NCI-H2171 treated with DMSO at 0.1 percent for 48 hours (cell line): ENCODE measurements around the gene ARHGEF28.

Experiments used
- DNase-seq: peaks from one replicate; lab custom pipeline; 2025; lab: John Stamatoyannopoulos, UW

ARHGEF28 gene

DNA sequence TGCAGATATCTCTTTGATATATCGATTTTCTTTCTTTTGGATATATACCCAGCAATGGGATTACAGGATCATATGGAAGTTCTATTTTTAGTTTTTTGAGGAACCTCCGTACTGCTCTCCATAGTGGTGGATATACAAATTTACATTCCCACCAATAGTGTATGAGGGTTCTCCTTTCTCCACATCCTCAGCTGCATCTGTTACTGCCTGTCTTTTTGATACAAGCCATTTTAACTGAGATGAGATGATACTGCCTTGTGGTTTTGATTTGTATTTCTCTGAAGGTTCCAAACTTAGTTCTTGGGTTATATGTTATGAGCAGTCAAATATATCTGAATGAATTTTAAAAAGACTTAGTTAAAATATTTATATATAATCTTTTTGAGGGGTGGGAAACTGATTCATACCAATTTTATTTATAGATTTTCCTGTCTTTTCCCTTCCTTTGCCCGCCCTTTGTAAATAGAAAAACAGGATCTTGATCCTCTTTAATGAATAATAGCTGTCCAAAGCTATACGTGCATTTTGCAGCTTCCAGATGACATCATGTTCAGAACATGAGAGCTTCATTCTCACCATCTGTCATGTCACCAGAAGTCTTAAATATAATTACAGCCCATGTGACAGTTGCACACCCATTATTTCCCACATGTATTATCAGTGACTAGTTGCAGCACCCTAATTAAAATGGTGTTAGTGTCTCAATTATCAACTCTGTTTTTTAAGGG lies 6.2 kb upstream of the ARHGEF28 start:
- peak; percentile 84 for DNase-seq

DNA sequence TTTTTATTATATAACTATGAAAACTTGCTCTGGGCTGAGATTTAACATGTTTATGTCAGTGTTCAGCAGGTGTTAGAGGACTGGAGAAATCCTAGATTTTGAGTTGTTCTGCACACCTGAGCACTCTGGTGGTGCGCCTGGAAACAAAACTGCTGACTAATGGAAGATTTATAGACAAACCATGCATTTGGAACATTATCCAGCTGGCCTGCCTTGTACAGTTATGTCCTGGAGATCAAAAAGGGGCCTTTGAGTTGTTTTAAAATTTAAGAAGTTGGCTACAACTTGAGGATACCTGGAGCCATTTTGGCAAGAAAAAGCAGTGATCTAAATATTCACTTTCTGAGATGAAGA lies 5.7 kb upstream of the ARHGEF28 start:
- DNase-seq: no peak

DNA sequence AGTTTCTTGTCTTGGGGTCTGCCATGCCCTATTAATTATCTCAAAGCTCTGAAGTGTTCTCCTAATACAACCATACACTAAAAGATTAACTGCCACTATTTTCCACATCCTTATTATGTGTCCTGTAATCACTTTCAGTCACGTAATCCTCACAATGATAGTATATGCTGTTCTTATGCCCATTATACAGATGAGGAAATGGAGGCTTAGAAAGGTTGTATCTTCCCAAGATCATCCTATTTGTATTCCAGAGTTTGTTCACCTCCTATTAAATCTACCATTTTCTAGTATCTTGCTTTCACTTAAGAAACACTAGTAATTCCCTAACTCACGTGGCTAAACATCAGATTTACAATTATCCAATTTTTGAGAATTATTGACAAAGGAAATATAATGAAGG lies 2.9 kb upstream of the ARHGEF28 start:
- no peak for DNase-seq

DNA sequence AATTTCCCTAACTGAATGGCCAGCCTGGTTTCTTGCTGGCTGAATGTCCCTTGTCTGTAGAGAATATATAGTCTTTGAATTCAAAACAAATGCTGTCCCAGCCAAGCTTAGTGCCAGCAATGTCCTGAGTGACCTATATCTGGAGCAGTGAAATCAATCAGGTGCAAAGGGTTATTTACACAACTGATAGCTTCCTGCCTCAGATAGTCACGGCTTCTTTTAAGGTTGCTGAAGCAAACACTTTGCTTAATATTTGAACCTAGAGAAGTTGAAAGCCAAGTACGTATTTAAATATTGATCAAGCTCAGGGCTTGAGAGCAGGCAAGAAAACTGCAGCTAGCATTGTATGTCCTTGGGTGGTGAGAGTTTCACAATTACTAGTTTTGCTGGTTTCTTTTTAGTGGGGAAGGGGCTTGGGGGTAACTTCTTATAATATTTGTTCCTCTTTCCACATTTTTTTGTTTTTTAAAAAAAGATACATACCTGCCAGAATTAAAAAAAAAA lies 2.0 kb upstream of the ARHGEF28 start:
- no peak for DNase-seq

DNA sequence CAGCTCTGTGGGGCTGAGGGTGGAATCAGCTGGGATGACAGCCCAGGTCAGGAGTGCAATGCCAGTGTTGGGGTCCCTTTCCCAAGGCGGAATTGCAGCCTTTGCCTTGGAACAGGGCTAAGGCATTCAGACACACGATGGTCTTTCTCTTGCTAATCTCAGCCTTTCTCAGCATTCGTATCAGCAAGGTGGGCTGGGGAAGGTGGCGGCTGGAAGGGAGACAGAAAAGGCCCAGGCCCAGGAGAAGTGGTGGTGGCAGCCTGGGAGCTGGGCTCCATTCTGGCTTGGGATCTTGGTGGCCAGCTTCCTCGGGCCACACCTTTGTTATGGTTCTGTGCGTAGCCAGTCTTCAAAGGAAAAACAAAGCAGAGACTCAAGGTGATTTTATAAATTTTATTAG lies 1.1 kb upstream of the ARHGEF28 start:
- DNase-seq: no peak

DNA sequence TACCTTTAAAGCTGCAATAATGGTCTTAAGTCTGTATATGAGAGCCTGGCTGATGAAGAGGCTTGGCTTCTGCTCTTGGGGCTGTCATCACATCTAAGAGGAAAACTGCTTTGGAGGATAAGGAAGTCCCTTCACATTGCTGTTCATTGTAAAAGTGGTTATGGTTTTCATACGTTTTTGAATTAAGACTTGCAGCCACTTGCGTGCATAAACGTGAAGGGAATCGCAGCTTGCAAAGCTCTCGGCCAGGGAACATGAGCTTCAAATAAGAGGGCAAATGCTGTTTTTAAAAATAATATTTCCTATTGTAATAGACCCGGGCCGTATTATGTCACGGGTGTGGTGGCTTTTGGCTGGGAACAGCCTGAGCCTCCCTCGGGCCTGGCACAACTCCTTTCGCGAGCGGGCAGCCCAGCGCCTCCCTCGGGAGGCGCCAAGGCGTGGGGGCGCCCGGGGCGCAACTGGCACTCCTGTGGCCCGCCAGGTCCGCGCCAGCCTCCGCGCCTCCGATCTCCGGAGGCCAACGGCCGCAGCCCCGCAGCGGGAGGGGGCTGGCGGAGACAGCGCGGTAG lies 538 bp upstream of the ARHGEF28 start:
- peak; percentile 50 for DNase-seq

DNA sequence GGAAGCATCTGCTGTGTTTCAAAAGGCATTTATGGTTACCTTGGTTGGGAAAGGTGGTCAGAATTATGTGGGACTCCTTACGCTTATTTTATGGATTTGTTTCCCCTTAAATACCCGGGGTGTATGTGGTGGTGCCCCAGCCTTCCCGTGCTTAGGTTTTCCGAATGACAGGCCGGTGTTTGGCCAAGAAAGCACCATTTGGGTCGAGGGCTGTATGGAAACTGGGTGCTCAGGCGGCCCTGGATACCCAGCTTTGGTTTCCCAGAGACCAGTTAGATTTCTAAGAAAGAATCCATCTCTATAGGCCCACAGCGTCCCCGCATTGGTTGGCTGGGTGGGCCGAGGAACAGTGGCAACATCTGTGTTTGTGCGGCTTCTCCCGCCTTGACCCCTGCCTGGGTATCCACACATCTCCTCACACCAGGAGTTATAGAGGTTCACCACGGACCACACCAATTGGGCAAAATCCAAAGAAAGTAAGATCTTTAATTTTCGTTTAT lies 868 bp downstream of the ARHGEF28 start:
- no peak for DNase-seq

DNA sequence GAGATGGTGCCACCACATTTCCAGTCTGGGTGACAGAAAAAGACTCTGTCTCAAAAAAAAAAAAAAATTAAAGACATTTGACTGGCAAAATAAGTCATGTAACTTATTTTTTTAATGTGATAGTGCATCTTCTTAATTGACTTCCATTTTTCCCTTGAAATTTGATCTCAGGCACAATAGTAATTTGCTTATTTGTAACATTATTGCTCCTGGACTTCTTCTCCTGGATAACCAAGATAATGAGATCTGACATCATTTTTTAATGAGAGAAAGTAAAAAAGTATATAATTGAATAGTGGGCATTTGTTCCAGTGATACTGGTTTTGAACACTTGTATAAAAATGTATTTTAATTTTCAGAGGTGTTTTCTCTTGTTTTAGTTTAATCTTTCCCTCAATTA lies 3.5 kb downstream of the ARHGEF28 start:
- DNase-seq: no peak

DNA sequence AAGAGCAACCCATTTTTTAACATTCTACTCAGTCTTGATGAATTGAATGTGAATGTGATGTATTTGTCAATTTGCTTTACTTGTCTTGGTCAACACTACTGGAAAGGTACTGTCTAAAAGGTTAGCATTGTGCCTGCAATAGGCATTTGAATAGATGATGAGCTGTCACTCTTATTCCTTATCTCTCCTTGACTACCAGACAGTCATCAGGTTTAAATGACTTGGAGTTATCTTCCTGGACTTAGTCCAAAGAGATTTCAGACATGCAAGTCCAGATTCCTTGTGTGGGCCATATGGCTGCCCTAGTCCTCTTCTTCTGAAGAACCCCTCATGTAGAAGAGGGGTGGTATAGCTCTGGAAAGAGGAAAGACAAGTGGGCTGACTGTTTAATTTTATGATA lies 4.8 kb downstream of the ARHGEF28 start:
- DNase-seq: no peak

DNA sequence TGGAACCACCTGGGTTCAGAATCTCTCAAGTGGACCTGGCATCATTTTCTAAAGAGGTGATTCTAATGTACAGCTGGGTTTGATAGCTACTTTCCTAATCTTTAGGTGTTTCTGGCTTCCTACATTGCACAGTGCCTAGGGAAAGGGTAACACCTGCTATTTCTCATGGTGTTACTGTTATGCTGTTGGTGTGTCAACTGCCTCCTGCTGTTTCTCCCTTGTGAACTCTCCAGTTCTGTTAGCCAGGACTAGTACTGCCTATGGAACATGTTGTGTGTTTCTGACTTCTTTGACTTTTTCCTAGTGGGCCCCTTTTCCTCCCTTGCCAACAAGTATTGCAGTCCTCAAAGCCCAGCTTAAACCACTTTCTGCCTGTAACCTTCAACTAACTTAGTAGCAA lies 5.5 kb downstream of the ARHGEF28 start:
- no peak for DNase-seq

DNA sequence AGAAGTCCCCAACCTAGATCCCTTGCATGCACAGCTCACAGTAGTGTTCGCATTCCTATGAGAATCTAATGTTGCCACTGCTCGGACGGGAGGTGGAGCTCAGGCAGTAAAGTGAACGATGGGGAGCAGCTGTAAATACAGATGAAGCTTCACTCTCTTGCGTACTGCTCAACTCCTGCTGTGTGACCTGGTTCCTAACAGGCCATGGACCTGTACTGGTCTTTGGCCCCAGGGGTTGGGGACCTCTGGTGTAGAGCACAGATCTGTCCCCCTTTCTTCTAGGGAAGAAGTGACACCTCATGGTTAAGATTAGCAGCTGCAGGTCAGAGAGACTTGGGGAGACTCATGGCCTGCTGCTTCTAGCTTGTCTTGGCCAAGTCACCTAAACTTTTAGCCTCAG lies 7.1 kb downstream of the ARHGEF28 start:
- no peak for DNase-seq

DNA sequence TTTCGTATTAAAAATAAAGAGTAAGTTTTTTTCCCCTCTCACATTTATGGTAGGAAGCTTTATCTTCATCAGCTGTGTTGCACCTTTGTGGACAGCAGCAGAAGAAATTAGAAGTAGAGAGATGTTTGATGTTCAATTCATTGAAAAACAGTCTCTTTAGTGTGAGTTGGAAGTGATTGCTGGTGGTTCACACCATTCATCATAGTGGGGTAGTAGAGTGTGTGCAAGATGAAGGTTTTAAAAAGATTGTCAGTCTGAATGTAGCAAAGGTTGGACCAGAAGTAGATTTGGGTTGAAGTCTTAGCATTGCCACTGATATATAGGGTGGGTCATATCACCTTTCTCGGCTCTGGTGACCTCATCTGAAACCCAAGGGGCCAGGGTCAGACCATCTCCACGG lies 10.4 kb downstream of the ARHGEF28 start:
- DNase-seq: no peak

DNA sequence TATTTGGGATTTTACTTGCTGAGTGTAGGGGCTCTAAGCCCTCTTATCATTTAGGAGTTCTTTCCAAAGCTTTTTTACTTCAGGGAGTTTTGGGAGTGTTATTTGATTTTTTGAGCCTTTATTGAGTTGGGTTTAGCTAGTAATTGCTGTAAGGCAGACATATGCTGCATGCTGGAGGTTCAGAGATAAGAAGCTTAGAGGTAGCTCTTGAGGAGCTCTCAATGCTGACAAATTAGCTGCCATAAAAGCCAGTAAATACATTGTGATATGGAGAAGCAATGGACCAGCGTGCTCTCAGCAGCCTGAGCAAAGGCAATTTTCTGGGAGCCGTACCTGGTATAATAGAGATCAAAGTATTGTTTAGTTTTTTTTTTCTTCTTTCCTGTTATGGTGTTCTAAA lies 11.6 kb downstream of the ARHGEF28 start:
- DNase-seq: peak; percentile 28

DNA sequence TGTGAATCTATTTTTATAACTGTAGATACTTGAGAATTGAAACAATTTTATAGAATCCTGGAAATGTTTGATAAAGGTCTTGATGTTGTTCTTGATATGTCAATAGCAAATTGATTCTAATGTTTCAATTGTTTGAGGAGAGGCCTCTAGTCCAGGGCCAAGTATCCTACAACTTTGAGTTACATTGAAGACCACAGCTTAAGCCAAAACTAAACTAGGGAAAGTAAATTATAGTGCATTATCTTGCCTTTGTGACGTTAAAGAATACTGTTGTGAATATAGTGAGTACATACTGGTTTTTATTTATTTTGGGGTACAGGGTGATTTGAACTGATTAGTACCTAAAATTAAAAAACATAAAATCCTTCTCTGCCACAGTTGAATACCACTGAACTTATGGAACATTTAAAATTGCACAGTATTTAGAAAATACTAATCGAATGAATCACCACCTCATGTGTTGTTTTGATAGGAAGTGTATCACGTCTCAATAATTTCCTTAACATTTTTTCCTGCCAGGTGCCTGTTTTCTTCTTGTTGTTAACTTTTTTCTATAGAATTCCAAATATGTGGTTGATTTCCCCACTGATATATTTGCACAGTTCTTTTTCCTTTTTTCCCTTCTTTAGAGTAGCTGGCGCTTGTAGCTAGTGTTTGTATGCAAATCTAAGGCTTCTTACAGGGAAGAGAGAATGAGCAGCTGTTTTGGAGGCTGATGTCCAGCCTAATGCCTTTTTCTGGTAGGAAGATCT lies 12.5 kb downstream of the ARHGEF28 start:
- no peak for DNase-seq

DNA sequence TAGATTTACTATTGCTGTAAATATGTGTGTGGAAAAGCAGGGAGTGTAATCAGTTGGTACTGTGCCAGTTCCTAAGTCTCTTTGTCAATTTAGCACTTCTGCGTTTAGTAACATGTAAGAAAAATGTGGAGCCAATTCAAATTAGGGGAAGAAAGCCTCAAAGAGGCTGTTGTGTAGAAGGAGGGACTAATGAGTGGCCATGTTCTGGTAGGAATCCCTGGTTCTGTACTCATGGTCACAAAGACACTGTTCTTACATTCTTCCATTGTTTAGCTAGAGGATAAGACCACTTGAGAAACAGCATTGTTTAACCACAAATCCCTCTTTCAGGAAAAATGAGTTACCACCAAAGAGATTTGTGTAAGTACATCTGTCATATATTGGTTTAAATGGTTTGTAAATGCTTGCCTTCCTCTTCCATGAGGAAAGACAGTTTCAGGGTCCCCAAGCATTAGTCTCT lies 14.9 kb downstream of the ARHGEF28 start:
- no peak for DNase-seq

DNA sequence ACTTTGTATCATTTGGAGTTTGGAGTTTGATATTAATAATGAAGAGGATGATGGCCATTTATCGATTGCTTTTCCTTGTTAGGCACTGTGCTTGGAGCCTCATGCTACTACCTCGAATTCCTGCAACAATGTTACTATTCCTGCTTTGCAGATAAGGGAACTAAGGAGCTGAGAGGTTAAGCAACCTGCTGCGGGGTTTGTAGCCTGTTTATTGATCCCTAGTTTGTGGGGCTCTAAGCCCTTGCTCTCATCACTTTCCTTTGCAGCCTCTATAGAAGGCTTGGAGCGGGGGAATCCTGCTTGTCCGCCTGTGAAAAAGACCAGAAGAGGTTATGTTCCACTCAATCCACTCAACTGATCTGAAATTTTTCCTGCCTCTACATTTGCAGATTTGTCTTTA lies 15.8 kb downstream of the ARHGEF28 start:
- no peak for DNase-seq

DNA sequence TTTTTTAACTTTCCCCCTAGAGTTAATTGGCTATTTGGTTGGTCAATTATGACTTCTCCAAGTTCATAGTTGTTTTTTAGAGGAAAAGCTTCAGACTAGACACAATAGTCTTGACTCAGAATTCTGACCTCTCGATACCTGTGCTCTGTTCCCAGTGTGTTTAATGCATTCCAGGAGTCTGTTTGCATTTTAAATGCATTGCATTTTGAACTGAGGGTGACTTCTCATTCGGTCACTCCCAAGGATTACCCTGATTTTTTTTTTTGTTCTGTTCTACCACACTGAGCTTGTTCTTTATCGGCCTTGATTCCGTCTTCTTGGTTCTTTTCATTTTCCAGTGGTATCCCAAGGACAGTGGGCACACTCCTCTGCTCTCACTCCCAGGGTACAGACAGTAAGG lies 16.3 kb downstream of the ARHGEF28 start:
- DNase-seq: no peak

DNA sequence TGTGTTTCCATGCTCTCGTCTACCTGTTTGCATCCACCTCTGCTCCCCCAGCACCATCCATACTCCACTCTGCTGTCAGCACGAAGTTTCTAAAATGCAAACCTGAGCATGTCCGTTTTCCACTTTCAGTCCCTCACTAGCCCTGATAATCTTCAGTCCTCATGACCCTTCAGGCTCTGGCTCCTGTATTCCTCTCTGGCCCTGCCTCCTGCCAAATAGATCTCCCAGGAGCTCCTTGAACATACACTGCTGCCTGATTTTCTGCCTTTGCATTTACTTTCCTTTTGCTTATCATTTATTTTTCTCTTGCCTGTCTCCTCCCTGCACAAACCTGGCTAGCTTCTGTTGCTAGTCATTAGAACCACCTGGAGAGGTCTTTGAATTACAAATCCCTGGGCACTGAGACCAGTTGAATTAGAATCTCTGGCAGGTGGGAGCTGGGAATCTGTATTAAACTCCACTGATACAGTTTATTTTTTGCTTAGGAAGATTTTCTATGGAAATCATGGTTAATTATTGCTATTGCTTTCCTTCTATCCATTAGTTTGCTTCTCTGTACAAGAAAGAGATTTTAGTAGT lies 18.5 kb downstream of the ARHGEF28 start:
- DNase-seq: peak; percentile 41

DNA sequence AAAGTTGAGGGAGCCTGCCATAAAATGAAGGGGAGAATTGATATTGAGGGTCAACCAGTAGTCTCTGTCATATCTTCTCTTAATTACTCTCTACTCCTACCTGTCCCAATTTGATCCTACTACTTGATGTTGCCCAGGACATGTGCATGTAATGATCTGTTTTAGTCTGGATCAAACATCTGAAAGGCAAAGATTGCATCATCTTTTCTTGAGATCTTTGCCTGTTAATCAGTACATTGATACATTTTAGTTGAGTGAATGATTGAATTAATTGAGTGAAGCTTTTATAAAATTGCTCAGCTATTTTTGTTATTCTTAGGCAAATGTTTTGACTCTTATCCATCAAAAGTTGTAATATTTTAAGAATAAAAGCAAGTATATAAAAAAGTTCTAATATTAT lies 21.7 kb downstream of the ARHGEF28 start:
- no peak for DNase-seq

DNA sequence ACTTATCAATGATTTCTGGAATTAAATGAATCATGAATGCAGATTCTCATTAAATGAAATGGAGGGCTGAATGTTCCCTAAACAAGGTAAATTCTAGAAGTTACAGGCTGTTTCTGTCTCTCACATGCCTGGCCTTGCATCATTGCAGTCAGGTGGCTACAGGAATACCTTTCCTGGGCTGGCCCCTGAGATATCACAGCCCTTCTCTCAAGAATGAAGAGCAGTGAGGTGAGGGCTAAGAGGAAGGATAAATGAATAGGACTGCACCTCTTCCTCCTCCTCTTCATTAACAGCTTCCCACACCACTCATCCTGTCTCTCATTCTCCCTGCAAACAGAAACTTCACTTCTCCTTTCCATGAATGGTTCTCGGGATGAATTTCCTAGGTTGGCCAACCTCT lies 22.5 kb downstream of the ARHGEF28 start:
- no peak for DNase-seq

DNA sequence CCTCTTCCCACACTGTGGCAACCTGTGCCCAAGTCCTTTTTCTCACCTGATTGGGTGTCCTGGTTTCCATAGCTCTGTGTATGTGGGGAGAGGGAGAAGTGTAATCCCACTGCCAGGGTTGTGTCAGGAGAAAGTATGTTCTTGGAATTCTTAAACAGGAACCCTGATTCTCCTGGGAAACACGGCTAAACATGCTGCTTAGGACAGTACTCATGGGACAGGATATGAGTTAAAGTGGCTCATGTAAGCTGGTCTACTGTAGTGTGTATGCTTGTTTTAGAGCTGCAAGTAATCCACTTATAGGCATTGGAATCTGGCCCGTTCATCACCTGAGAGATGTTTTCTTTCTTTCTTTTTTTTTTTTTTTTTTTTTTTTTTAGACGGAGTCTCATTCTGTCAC lies 23.9 kb downstream of the ARHGEF28 start:
- no peak for DNase-seq

DNA sequence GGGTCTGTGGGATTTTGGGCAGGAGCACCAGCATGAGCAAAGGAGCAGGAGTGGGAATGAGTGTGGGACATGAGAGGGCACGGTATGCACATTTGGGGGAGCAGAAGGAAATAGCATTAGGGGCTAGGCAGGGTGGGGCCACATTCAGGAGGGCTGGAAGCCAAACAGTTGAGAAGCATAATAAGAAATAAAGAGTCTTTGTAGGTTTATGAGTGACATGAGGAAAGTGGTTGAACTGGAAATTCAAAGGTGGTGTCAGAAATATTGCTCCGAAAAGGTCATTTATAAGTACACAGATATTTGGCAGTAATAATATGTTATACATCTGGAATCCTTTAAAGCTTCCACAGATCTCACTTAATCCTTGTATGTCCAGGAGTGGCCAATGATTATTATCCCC lies 26.4 kb downstream of the ARHGEF28 start:
- no peak for DNase-seq
